Smooth muscle cell (in vitro differentiated cells): ENCODE measurements around the gene SPAAR. TPM values are rescaled to one million over a fixed set of nuclear protein-coding genes. Genes with fewer than 3 reads are reported as not detected.

Experiments
- DNase-seq: peaks from one replicate; lab custom pipeline; 2025; ENCODE audit not compliant: unreplicated experiment; lab: John Stamatoyannopoulos, UW
- H2AFZ ChIP-seq: fragments of 200-600 bp; sonication (generic); 2 replicates; pipeline ENCODE4 v1.6.0; 2016; ENCODE audit warnings: antibody characterized with exemption, low read depth, mild to moderate bottlenecking
- H3F3A ChIP-seq: fragments of 200-600 bp; sonication (generic); 2 replicates; pipeline ENCODE4 v1.6.0; 2017; ENCODE audit warnings: antibody characterized with exemption, low read depth
- H3K27ac ChIP-seq: fragments of 200-600 bp; sonication (generic); 2 replicates; pipeline ENCODE4 v1.5.1; 2016; ENCODE audit warnings: low read depth, mild to moderate bottlenecking
- H3K27me3 ChIP-seq: fragments of 200-600 bp; sonication (generic); 2 replicates; pipeline ENCODE4 v1.6.1; 2016; ENCODE audit warnings: low read depth, mild to moderate bottlenecking
- H3K36me3 ChIP-seq: fragments of 200-600 bp; sonication (generic); 2 replicates; pipeline ENCODE4 v1.5.1; 2016; ENCODE audit warnings: low read depth
- H3K4me1 ChIP-seq: fragments of 200-600 bp; sonication (generic); 2 replicates; pipeline ENCODE4 v1.5.1; 2016; ENCODE audit warnings: low read depth
- H3K4me2 ChIP-seq: fragments of 200-600 bp; sonication (generic); 2 replicates; pipeline ENCODE4 v1.6.0; 2016; ENCODE audit warnings: mild to moderate bottlenecking
- H3K4me3 ChIP-seq: fragments of 200-600 bp; sonication (generic); 2 replicates; pipeline ENCODE4 v1.5.1; 2016; ENCODE audit warnings: mild to moderate bottlenecking
- H3K79me2 ChIP-seq: fragments of 200-600 bp; sonication (generic); 2 replicates; pipeline ENCODE4 v1.6.0; 2016; ENCODE audit warnings: low read depth, mild to moderate bottlenecking
- H3K9ac ChIP-seq: fragments of 200-600 bp; sonication (generic); 2 replicates; pipeline ENCODE4 v1.6.0; 2016; ENCODE audit warnings: low read depth
- H3K9me3 ChIP-seq: fragments of 200-600 bp; sonication (generic); replicated peaks from 2 replicates; pipeline ENCODE4 v1.5.1; 2016; ENCODE audit warnings: low read depth
- H4K20me1 ChIP-seq: fragments of 200-600 bp; sonication (generic); 2 replicates; pipeline ENCODE4 v1.6.0; 2016; ENCODE audit warnings: low read depth
- CTCF ChIP-seq: fragments of 200-600 bp; sonication (generic); IDR thresholded peaks from 2 replicates; pipeline ENCODE4 v1.5.1; 2017; ENCODE audit warnings: borderline replicate concordance, mild to moderate bottlenecking, antibody characterized with exemption; ENCODE audit not compliant: insufficient read depth, poor library complexity, severe bottlenecking
- WGBS: methylation state at CpG from one replicate; pipeline ENCODE4 v1.1.7; 2016; ENCODE audit warnings: low lambda C conversion rate; 5-methylcytosine and 5-hydroxymethylcytosine counted together
- polyA plus RNA-seq: library from polyadenylated mRNA; unstranded; fragments of >200 nt; fragmentation: Nextera tagmentation; extraction: Ambion mirVana; gene quantifications from 2 replicates; pipeline ENCODE4 v1.2.1, GENCODE V29; 2016
- total RNA-seq: library from RNA; depleted of rRNA; stranded (reverse); fragments of >200 nt; gene quantifications from 2 replicates; pipeline ENCODE4 v1.2.3, GENCODE V29; 2014

Gene SPAAR
- total and polyA plus RNA-seq, 2 experiments from 2014 or later: 0.26 TPM; not detected in 1

DNA sequence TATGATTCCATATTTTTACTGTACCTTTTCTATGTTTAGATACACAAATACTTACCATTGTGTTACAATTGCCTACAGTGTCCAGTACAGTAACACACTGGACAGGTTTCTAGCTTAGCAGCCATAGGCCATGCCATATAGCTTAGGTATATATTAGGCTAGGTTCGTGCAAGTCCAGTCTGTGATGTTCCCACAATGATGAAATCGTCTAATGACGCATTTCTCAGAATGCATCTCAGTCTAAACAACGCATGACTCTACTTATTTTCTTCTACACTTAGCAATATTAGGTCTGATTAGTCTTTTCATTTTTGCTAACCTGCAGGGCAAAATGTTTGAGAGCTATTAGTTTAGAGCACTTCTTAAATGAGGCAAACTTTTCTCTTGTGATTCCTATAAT is 26.0 kb downstream of the SPAAR start:
- no peaks in the 10 kb centered on the region for H3K36me3 ChIP-seq
- H3K4me1 ChIP-seq: no peaks in the 10 kb centered on the region
- no peaks in the 10 kb centered on the region for H3K9me3 ChIP-seq
- H3F3A ChIP-seq: no peaks in the 10 kb centered on the region
- no peak overlapping the region for H3K4me2 ChIP-seq
- H3K79me2 ChIP-seq: no peaks in the 10 kb centered on the region
- H3K9ac ChIP-seq: no peak overlapping the region
- no peak overlapping the region for H2AFZ ChIP-seq
- no peaks in the 10 kb centered on the region for H4K20me1 ChIP-seq
- DNase-seq: no peak
- no peak for TF ChIP-seq CTCF
- no peak overlapping the region for H3K27ac ChIP-seq
- H3K4me3 ChIP-seq: no peak overlapping the region
- no peaks in the 10 kb centered on the region for H3K27me3 ChIP-seq
- 75% methylated on average over 4 of the region's 4 CpGs for WGBS

GRCh38 chr9:35935755-35936509 is 26.6 kb downstream of the SPAAR start:
- Histone ChIP-seq H3K36me3 (no peaks in the 10 kb centered on the region), H2AFZ (no peak overlapping the region), H3F3A (no peaks in the 10 kb centered on the region), H3K9me3 (no peaks in the 10 kb centered on the region), H3K27ac (peak overlapping the region; percentile 8), H3K4me1 (no peaks in the 10 kb centered on the region), H3K4me2 (no peak overlapping the region), H3K9ac (no peak overlapping the region), H3K4me3 (no peak overlapping the region), H3K27me3 (no peaks in the 10 kb centered on the region), H4K20me1 (no peaks in the 10 kb centered on the region), H3K79me2 (no peaks in the 10 kb centered on the region)
- no peak for TF ChIP-seq CTCF
- 61% methylated on average over 7 of the region's 7 CpGs for WGBS
- DNase-seq: no peak

DNA sequence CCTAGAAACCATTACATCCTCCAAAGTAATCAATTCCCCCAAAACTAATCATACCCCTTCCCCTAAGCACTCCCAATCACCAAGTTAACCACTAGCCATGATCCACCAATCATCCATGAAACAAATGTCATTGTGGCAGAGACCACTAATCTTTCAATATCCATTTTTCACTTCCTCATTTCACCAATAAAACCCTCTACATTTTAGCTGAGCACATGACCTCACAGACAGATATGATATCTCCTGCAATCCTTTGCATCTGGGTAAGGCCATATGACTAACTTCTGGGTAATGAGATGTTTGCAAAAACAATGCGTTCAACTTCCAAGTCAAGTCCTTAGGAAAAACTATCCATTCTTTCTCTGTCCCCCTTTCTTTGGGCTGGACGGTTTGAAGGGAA is 27.9 kb downstream of the SPAAR start:
- no peak overlapping the region for H3K4me2 ChIP-seq
- H3K4me1 ChIP-seq: no peaks in the 10 kb centered on the region
- 60% methylated on average over 2 of the region's 2 CpGs for WGBS
- H3K9ac ChIP-seq: no peak overlapping the region
- no peaks in the 10 kb centered on the region for H4K20me1 ChIP-seq
- H2AFZ ChIP-seq: no peak overlapping the region
- no peak for TF ChIP-seq CTCF
- no peaks in the 10 kb centered on the region for H3F3A ChIP-seq
- H3K27ac ChIP-seq: no peak overlapping the region
- H3K36me3 ChIP-seq: no peaks in the 10 kb centered on the region
- H3K27me3 ChIP-seq: no peaks in the 10 kb centered on the region
- no peak for DNase-seq
- H3K4me3 ChIP-seq: no peak overlapping the region
- no peaks in the 10 kb centered on the region for H3K9me3 ChIP-seq
- no peaks in the 10 kb centered on the region for H3K79me2 ChIP-seq
